GM21367 (cell line): ENCODE measurements around the gene CAMTA1.
"Not testable (repeated sequence)": the region's sequence is repeated elsewhere in the genome, so short reads cannot be mapped to it uniquely, and the experiment has no call there.

Source experiments
- ATAC-seq: cut with Tn5 transposase; IDR thresholded peaks from one replicate; pipeline ENCODE4 v1.9.1; 2021; ENCODE audit not compliant: unreplicated experiment

CAMTA1 gene

GRCh38 chr1:6803357-6803756, 18.1 kb downstream of the CAMTA1 start:
- no peak for ATAC-seq

DNA sequence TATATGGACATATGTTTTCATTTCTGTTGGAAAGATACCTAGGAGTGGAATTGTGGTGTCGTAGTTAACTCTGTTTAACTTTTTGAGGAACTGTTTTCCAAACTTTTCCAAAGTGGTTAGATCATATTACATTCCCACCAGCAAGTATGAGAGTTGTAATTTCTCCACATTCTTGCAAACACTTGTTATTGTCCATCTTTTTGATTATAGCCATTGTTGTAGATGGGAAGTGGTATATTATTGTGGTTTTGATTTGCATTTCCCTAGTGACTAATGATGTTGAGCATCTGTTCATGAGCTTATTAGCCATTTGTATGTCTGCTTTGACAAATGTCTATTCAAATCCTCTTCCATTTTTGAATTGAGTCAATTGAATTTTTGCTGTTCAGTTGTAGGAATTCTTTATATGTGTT, 19.8 kb downstream of the CAMTA1 start:
- no peak for ATAC-seq

GRCh38 chr1:6807782-6808181, 22.5 kb downstream of the CAMTA1 start:
- no peak for ATAC-seq

GRCh38 chr1:6809461-6809860, 24.2 kb downstream of the CAMTA1 start:
- ATAC-seq, result no peak

GRCh38 chr1:6810146-6810734, 25.0 kb downstream of the CAMTA1 start:
- ATAC-seq, result not testable (repeated sequence)

DNA sequence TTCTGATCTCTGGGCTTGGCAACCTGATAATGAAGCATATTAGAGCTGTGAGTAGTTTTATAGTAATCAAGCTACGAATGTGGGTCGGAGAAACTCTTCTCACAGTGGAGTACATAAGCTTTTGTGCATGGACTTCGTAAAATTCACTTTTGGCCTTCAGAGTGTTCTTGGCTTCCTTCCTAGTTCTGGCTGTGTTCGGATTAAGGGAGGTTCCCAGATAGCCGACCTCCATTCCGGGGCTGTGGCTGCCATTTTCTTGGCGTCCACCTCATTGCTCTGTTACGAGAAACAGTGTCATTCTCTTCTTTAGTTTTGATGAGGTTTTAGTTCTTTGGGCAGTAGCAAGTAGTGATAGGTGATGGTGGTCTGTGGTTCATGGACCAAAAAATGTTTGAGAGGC, 26.3 kb downstream of the CAMTA1 start:
- ATAC-seq, result no peak

DNA sequence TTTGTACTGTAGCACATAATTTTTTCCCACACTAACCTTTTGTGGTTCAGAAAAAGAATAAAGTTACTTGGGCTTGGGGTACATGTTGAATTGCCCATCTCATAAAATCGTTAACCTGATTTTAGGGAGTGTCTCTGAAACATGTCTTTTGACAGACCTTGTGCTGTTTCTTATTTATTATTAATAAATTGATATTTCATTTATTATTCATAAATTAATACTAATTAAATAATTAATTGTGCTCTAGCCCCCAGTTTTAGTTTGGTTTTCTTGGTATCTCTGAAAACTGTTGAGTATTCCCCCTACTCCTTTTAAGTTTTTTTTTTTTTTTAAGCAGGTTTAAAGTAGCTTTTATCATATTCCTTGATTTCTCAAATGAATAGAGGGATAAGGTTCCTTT, 27.9 kb downstream of the CAMTA1 start:
- ATAC-seq, result no peak

- ATAC-seq, result no peak
These were observed 30.5 kb downstream of the CAMTA1 start for GRCh38 chr1:6815726-6816125.

DNA sequence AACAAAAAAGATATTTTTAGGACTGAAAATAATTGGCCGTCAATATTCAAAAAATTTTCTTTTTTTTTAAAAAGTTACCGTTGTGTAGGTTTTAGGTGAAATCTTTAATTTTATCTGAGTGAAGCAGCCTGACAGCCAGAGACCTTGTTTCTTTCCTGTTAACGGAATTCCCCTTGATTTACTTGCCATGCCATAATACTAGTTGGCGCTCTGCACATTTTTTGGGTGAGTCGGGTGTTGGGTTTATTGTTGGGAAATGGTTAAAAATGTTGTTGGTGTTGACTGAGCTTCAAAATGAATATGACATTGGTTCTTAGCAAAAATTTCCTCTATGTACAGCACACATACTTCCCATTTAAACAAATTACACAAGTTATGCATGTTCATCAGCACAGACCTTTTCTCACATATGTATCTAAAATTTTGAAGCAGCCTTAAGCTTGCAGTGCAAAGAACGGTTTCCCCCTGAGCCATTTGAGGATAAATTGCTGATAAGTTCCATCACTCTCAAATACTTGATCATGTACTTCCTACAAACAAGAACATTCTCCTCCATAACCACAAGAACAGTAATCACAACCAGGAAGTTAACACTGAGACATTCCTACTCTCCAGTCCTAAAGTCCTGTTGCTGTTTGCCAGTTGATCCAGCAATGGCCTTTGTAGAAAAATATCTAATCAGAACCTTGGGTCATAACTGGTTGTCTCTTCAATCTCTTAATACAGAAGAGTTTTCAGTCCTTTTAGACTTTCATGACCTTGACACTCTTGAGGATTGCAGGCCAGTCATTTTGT, 34.2 kb downstream of the CAMTA1 start:
- ATAC-seq, result no peak

GRCh38 chr1:6820899-6821298, 35.6 kb downstream of the CAMTA1 start:
- ATAC-seq, result no peak

- peak; percentile 73 for ATAC-seq
These were observed 37.5 kb downstream of the CAMTA1 start for GRCh38 chr1:6822530-6823359.

GRCh38 chr1:6823793-6824192, 38.5 kb downstream of the CAMTA1 start:
- ATAC-seq, result no peak

DNA sequence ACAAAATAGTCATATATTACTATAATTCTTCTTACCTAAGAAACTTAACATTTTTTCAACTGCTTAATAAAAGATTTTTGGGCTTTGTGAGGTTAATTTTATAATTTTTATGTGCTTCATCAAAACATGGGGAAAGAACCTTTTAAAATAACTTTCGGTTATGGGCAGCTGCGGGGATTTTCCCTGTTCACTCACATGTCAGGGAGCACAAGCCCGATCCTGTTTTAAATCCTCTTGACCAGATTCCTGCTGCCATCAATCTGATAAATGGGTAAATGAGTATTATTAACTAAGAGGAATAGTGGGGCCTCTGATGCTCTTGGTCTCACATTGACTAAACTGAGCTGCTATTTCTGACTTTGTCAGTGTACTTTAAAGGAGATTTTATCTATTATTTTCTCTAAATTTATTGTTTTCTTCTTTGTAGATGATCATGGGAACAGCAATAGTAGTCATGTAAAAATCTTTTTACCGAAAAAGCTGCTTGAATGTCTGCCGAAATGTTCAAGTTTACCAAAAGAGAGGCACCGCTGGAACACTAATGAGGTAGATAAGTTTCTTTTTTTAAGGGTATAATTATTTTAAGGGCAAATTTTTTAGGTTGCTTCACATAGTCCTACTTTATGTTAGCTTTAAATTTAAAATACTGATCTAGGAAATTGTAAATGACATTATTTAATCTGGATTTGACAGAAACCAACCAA, 39.6 kb downstream of the CAMTA1 start:
- no peak for ATAC-seq

DNA sequence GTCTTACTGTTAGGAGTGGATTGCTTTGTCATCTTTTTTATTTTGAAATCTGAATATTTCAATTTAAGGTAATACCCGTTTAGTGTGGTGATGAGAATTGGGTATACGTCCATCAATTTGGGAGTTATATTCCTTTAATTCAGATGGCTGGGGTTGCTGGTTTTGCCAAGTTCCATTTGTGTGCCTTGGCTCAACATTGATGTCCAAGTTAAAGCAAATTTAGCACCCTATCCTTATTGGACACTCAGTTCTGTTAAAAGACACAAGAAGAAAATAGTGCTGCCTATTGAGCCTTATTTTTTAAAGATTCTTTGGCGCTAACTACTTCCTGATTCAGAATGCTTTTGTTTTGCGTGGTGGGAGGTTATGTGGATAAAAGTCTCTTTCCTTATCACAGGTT, 40.6 kb downstream of the CAMTA1 start:
- no peak for ATAC-seq

DNA sequence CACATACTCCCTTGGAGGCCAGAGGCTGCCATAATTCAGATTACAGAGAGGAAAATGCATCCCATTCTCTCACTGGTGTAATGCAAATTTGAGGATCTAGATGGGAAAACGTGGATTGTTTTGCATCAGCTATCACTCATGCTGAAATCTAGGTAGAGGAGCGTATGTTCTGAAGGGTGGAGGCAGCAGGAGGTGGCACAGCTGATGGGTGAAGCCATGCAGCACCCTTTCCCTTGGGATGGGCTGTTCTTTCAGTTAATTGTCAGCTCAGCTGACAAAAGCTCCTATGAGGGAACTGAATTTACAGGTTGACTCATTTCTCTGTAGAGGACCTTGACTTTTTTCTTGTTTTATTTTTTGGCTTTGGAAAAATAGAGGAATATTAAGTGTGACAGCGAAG, 41.8 kb downstream of the CAMTA1 start:
- ATAC-seq, result no peak

DNA sequence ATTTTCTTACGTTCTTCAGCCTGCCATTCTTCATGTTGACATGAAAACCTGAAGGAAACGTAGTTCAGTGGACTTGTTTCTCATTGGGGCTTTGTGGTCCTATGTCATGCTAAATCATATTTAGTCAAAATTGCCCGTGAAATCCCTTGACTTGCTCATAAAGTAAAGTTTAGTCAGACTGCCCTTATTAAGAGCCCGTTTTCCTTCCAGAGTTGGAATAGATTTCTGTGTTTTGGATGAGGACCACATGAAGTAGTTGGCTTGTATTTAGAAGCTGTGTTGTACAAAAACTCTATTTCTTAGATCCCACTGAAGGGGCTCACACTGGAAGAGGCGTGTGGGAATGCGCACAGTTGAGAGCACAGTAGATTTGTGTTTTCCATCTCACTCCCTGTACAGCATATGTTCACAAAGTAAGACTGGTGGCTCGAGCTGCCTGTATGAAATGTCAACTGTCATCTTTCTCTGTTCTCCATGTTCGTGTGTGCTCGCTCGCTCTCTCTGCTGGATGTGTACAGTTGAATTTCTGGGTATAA, 42.4 kb downstream of the CAMTA1 start:
- no peak for ATAC-seq

DNA sequence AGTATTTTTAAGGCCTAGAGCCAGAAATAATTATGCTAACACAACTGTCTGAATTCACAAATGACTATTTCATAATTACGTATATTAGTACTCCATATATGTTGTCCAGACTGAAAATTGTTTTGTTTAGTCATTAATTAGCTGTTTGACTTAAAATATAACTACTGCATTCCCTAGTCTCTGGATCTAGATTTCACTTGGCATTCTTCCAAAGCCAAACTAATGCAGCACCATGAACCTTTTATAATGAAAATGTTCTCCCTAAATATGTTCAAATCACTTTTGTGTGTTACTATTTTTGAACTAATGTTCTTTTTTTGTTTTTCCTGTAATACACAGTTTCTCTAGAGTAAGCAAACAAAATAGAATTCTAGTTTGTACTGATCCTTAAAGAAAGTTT, 46.1 kb downstream of the CAMTA1 start:
- no peak for ATAC-seq

- ATAC-seq, result not testable (repeated sequence)
These were observed 46.8 kb downstream of the CAMTA1 start for GRCh38 chr1:6832006-6832405.

GRCh38 chr1:6832531-6833188, 47.4 kb downstream of the CAMTA1 start:
- no peak for ATAC-seq

DNA sequence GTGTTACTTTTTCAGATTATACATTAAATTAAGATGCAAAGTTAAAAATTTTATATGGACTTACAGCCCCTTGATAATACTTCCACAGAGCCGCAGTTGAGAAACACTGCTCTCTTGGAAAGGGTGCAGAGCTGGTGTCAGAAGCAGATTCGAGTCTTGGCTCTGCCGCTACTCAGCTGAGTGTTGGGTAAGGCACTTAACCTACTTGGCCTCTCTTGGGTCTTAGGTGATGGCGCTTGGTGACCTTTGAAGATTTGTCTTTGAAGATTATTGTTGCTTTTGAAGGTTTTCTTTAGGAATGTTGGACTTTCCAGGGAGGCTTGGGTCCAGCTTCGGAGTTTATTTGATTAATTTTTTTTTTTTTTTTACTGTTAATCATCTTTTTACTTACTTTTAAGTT, 48.5 kb downstream of the CAMTA1 start:
- no peak for ATAC-seq
